Fibroblast of skin of right quadriceps (primary cell): ENCODE data around the gene CD300A.

Source experiments
- DNase-seq: peaks from one replicate; pipeline ENCODE4 v3.0.0-alpha.2; 2013

Gene CD300A

GRCh38 chr17:74441537-74441936, 24.9 kb upstream of the CD300A start:
- DNase-seq, result no peak

DNA sequence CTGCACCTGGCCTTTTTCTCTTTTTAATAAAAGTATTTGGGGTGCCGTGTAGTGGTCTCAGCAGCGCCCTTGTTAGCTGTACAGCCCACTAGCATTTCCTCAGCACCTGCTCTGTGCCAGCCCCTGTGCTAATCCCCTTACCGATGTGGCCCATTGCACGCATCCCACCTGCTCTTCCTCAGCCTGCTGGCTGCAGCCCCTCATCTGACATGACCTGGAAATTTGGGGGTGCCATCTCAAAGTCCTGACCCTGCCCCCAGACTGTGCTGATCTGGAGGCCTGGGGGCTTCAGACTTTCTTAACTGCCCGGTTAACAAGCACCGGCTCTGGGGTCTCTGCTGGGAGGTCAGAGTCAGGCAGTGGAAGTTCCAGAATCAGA, 24.2 kb upstream of the CD300A start:
- no peak for DNase-seq

- DNase-seq, result no peak
Observed at GRCh38 chr17:74442670-74443515, 23.5 kb upstream of the CD300A start.

- DNase-seq, result no peak
Observed at GRCh38 chr17:74443516-74444296, 22.7 kb upstream of the CD300A start.

GRCh38 chr17:74444406-74444805, 22.0 kb upstream of the CD300A start:
- no peak for DNase-seq

DNA sequence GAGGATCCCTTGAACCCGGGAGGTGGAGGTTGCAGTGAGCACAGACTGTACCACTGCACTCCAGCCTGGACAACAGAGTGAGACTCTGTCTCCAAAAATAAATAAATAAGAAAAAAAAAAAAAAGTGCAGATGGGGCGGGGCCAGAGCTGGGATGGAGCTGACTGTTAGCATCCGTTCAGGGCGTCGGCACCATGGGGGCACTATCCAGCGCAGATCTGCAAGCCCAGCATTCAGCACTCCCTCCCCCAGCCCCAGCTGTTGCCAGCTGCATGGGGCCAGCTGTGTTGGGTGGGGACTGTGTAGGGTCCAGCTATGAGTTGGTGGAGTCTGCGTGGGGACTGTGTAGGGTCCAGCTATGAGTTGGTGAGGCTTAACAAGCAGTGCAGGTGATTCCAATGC, 21.3 kb upstream of the CD300A start:
- no peak for DNase-seq

- no peak for DNase-seq
Observed at GRCh38 chr17:74446551-74447500, 19.6 kb upstream of the CD300A start.

GRCh38 chr17:74447628-74448159, 18.7 kb upstream of the CD300A start:
- DNase-seq, result no peak

- no peak for DNase-seq
Observed at GRCh38 chr17:74448756-74449155, 17.7 kb upstream of the CD300A start.

DNA sequence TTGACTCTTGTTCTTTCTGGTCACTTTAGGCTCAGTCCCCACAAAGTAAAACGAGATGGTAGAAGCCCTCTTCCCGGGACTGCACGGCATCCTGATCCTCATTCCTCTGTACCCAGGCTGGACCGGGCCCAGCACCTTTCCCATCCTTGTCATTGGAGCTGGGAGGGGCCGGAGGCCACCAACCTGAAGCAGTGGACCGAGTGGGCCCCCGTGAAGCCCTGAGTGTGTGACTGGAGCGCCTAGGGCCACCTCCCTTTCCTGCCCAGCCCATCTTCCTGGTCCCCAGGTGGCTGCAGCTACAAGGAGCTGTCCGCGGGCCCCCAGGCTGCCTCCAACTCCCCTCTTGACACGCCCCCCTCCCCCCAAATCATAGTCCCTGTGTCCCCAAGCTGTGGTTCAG, 17.1 kb upstream of the CD300A start:
- no peak for DNase-seq

DNA sequence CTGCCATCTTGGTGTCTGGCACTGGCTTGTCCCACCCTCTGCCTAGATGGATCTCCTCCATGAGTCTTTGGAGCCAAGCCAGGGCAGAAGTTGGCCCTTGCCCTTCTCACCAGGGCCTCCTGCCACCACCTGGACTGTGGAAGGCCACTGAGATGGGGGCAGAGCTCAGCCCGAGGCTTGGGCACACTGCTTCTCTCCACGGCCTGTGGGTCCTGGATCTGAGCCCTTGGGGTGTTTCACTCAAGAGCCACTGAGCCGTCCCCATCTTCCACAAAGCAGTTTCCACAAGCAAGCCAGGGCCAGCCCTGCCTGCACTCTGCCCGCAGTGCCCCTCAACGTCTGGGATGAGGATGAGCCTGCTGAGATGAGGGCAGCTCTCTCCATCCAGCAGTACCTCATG, 16.7 kb upstream of the CD300A start:
- DNase-seq, result no peak

DNA sequence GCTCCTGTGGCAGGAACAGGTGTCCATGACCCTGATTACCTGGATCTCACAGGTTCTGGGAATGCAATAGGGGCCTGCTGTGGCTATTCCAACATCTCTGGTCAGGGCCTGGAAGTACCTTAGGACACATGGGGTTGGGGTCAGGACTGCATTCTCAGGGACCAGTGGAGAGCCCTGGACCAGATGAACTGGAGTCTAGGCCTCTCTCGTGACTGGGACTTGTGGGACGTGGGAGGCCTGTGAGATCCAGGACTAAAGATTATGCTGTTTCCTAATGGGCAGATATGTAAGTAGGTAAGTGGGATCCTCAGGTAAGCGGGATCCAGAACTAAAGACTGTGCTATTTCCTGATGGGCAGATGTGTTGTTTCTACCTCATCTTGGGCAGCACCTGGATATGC, 16.2 kb upstream of the CD300A start:
- no peak for DNase-seq

- DNase-seq, result no peak
Observed at GRCh38 chr17:74450925-74451403, 15.5 kb upstream of the CD300A start.

DNA sequence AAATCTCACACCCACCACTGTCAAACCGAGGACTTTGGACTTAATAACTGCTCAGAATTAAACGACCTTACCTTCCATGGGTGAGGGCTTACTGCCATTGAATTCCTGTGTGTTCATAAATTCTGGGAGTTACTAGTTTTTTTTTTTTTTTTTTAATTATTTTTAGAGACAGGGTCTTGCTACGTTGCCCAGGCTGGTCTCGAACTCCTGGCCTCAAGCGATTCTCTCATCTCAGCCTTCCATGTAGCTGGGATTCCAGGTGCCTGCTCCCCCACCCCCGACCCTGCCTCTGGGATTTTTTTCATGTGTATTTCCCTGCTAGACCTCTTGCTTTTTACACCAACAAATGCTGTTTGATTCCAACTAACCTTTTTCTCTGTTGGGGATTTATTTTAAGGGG, 14.9 kb upstream of the CD300A start:
- no peak for DNase-seq

GRCh38 chr17:74452033-74452840, 14.2 kb upstream of the CD300A start:
- DNase-seq, result no peak

GRCh38 chr17:74452841-74453661, 13.4 kb upstream of the CD300A start:
- DNase-seq, result no peak

DNA sequence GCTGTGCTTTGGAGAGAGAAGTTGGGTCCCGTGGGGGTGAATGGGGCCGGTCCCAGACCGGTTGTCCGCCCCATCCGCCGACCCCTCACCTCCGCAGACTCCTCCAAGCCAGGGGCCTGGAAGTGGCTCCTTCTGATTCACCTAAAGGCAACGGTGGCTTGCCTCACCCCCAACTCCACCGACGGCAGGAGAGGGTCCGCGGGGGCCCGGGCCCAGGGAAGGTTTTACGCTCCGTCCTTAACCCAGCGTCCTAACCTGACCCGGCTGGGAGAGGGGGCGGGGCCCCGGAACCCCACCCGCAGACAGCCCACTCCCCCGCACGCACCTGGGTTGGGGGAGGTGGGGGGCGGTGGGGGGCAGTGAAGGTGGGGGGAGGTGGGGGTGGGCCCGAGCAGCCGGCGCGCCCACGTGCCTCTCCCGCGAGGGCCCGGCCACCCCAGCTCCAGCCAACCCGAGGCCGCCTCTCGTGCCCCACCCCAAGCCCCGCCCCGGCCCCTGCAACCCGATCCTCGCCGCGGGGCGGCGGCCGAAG, 12.7 kb upstream of the CD300A start:
- no peak for DNase-seq

- peak; percentile 79 for DNase-seq
Observed at GRCh38 chr17:74454197-74455024, 12.0 kb upstream of the CD300A start.

GRCh38 chr17:74455025-74455545, 11.3 kb upstream of the CD300A start:
- DNase-seq, result no peak
